Sigmoid colon (tissue), 4 donors: ENCODE measurements around the gene AADACL4.

Experiments
- CTCF ChIP-seq, 4 experiments: fragments of 450-650 bp in 3 of 4; fragments of 200-600 bp in 1 of 4; IDR thresholded peaks; one replicate each; pipeline ENCODE4 v1.5.1; 2016 to 2019; ENCODE audit warnings: antibody characterized with exemption in 4 of 4, mild to moderate bottlenecking in 3 of 4, moderate library complexity in 2 of 4
- POLR2A ChIP-seq, 2 donors: fragments of 450-650 bp; IDR thresholded peaks; one replicate each; pipeline ENCODE4 v1.6.1; 2016; ENCODE audit warnings: antibody characterized with exemption in 2 of 2, mild to moderate bottlenecking in 2 of 2, moderate library complexity in 2 of 2
- POLR2AphosphoS5 ChIP-seq, 4 donors: sonication (generic); formaldehyde crosslinking; IDR thresholded peaks; one replicate each; pipeline ENCODE4 v1.6.1; 2017; ENCODE audit warnings: antibody characterized with exemption in 4 of 4

- TF ChIP-seq POLR2A (IDR thresholded peaks at IDR 0.05) (no peak), CTCF (IDR thresholded peaks at IDR 0.05) (no peak), POLR2AphosphoS5 (IDR thresholded peaks at IDR 0.05) (peak in 3 of 4 donors; percentile 10 to 45 (median 19))
Observed at GRCh38 chr1:12636098-12636950, 7.6 kb upstream of the AADACL4 start.
